AML-193 (cell line): Measurements from ENCODE around the gene KCNT2.

Experiments used
- DNase-seq, 2 experiments: peaks; one replicate each; lab custom pipeline; 2025; lab: John Stamatoyannopoulos, UW

The KCNT2 gene

DNA sequence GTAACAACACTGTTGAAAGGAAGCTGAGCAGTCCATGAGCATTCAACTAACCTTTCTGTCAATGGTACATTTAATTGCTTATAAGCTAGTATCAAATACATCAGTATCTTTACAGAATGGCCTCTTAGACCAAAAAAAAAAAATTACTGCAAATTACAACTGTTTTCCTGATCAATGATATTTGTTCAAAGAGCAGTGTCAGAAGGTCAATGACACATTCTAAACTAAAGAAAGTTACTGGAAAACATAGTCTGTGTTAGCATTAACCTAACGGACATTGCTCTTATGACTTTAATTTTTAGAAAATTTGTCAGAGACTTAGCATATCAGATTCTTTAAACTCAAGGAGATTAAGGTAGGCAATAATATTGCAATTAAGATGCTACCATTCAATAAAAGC, 162.5 kb downstream of the KCNT2 start:
- DNase-seq: no peak

DNA sequence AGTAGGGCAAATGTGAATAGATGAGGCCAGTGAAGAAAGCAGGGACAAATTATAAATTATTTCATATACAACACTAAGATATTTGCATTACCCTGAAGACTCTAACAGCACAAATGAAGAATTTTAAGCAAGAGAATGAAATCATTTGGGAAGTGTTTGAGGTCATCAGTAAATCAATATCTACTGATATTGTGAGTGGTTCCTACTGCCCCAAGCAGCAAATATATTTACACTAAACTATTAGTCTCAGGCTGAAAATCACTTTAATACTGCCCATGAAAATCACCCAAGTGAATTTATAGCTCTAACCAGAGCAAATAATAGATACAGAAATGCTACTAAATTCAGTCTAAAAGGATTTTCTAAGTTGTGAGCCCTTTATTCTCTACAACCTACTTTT, 163.6 kb downstream of the KCNT2 start:
- no peak for DNase-seq

DNA sequence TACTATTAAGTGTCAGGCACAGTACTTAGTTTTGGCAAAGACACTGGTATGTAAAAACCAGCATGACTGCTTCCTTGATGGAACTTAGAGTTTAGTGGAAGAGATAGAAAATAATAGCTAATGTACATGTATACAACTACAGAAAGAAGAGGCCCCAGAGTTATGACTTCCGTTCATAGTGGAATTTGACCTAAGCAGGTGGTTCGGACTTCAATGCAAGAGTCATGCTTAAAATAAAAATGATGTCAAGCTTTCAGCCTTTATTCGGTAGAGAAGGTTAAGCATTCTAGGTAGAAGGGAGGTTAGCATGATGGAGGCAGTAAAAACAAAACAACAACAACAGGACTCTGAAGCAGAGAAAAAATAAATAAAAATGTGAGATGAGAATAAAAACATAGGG, 165.9 kb downstream of the KCNT2 start:
- DNase-seq: no peak

DNA sequence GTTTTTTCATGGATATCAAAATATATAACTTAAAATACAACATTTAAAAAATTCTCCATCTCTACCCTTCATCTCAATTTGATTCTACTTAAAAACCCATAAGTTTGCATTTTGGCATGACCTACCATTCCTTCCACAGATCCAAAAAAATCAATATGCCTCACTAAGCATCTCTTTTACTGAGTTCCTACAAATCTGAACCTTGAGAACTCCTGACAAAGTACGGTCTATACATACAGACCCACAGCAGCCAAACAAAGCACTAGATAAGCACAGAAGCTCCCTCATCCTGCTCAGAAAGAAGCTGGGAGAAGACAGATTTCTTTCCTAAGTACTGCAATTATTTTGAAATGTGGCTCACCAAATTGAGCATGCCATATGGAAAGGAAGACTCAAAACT, 167.5 kb downstream of the KCNT2 start:
- DNase-seq: no peak

DNA sequence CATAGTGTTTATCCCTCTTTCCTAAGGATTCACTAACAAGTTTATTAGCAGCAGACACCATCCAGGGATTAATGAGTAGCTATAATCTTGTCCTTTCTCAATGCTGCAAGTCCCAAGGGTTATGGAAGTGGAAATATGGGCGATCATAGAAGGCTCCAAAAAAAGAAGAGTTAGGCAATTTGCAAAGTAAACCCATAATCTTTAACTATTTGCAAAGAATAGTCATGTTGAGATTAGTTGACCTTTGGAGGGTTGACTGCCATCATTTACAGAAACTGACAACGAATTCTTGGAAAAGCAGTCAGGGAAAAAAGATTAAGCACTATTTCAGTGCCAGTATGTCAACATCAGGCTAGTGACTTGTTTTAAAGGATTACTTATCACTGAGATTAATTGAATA, 169.9 kb downstream of the KCNT2 start:
- DNase-seq: no peak

DNA sequence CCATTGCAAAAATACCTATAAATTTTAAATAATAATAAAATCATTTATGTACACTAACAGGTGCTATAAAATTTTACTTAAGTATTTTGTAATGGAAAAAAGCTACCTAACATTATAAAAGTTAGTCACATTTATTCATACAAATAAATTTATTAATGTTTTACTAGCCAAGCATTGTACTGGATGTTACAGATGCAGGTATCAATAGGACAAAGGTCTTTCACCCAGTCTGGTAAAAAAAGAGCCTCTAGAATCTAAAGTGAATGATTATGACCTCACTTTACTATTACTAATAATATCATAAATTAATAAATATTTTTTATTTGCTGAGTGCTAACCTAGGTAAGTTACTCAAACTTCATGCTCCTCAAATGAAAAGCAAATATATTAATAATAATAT, 170.6 kb downstream of the KCNT2 start:
- DNase-seq: no peak

DNA sequence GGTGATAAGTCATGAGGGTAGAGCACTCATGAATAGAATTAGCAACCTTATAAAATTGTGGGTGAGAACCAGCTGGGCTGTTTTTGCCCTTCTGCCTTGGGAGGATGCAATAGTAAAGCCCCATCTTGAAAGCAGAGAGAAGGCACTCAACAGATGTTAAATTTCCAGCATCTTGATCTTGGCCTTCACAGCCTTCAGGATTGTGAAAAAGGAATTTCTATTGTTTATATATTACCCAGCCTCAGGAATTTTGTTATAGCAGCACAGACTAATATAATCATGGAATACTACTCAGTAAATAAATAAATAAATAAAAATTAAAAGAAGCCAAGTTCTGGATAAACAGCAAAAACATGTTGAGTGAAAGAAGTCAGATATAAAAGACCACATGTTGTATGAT, 175.2 kb downstream of the KCNT2 start:
- DNase-seq: no peak

DNA sequence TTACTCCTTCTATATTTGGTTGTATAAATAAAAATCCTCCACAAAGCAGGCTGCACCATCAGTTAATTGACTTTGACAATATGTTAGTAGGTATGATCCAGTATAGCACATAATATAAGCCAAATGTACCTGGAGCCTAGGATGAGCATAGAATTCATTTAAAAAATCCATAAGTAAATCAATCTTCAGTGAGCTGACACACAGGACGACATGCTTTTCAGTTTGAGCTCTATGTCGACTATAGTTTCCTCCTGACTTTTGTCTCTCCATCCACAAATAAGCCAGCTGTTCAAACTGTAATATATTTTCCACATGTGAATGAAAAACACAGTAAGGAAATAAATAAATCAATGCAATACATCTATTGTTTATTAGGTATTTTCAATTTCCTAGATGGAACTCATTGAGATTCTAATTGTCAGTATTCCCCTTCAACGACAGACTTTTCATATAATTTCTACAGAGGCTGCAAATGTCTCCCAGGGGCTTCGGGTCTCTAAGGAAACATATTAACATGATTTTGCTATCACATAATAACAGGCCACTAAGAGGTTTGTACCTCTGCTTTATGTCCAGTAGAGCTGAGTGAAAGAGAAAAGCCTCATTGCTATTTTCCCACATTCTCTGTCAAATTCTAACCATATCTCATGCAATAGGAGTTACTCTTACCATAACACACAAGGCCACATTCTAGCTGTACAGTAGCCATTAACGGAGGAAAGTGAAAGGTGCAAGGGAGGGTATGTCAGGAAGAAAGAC, 180.1 kb downstream of the KCNT2 start:
- no peak for DNase-seq

DNA sequence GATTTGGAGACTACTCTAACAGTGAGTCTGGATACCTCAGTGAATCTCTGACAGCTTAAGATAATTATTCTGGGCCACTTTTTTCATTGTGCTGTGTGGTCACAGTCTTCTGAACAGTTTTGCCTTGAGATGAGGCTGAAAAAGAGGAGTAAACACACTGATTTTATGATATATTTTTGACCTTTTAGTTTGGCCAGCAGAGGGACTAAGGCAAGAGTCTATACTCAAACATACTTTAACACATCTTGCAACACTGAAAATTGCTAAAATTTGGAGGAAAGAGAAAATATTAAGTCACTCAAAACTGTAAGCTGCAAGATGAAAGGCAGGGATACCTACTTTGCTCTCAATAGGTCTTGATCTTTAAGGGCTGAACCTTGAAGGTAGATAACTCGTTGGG, 182.7 kb downstream of the KCNT2 start:
- DNase-seq: no peak

DNA sequence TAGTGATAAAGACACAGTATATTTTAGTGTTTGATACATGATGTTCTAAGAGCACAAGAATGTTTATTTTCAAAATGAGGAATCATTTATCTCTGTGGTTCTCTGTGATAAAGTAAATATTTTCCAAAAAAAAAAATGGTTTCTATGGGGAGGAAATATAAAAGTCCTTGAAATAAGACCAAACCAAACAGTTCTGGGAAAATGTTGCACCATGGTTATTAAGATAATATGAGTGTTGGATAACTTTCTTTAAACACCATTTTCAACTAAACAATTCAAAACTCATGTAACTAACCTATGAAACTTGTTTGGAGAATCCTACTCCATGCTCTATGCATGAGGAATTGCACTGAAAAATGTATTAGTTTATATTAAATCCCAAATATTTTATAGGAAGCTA, 184.6 kb downstream of the KCNT2 start:
- DNase-seq: no peak

DNA sequence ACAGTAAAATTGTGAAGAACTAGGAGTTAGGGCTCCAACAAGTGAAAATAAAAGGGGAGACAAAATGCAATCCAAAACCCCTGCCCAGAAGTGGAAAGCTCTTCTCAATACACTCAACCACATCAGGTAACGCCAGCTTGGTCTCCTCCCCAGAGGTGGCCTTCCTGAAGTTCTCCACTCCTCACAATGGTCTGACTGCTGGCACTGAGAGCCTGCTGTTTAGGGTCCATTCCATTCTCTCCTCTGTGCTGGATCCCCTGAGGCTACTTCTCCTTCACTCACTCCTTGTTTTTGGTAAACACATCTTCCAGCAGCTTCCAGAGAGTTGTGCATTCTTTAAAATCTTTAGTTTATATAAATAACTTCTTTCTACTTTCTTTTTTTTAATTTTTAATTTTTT, 189.5 kb downstream of the KCNT2 start:
- no peak for DNase-seq

DNA sequence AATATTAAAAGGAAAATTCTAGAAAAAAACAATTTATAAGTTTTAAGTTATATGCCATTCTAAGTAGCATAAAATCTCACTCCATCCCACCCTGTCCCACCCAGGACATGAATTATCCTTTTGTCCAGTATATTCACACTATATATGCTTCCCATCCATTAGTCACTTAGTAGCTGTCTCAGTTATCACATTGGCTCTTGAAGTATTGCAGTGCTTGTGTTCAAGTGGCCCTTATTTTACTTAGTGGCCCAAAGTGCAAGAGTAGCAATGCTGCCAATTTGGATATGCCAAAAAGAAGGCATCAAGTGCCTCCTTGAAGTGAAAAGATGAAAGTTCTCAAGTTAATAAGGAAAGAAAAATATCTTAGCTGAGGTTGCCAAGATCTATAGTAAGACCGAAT, 192.3 kb downstream of the KCNT2 start:
- DNase-seq: no peak

DNA sequence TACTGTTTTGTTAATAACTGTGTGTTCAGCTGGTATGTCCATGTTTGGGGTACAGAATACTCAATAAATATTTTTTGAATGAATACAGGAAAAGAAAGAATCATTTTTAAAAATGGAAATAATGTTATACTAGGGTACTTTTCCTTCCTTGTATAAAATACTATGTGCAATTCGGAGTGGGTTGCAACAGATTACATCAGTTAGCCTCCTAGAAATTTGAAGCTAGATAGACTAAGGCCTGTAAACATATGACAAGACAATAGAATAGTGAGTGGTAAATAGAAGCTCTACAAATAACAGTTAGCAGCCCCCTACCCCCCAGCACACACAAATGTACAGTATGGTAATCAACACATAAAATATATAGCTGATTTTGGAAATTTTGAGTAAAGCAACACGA, 195.9 kb downstream of the KCNT2 start:
- DNase-seq: no peak

DNA sequence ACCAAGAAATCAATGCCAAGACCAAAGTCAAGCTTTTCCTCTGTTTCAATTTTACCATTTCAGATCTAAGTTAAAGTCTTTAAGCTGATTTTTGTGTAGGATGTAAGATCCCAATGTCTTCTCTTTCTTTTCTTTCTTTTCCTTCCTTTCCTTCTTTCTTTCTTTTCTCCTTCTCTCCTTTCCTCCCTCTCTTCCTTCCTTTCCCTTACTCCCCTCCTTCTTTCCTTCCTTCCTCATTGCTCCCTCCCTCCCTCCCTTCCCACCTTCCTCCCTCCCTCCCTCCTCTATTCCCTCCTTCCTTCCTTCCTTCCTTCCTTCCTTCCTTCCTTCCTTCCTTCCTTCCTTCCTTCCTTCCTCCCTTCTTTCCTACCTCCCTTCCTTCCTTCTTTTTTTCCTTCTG, 197.5 kb downstream of the KCNT2 start:
- DNase-seq: no peak

DNA sequence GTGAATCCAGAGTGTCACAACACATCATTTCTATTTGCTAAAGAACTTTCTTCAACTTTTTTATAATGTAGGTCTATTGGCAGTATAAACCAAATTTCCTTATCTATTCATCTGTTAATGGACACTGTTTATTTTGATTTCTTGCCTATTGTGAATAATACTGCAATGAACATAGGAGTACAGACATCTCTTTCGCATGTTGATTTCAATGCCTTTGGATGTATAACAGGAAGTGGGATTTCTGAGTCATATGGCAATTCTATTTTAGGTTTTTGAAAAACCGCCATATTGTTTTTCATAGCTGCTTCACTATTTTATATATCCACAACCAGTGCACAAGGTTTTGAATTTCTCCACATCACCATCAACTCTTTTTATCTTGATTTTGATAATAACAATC, 198.7 kb downstream of the KCNT2 start:
- DNase-seq: no peak

DNA sequence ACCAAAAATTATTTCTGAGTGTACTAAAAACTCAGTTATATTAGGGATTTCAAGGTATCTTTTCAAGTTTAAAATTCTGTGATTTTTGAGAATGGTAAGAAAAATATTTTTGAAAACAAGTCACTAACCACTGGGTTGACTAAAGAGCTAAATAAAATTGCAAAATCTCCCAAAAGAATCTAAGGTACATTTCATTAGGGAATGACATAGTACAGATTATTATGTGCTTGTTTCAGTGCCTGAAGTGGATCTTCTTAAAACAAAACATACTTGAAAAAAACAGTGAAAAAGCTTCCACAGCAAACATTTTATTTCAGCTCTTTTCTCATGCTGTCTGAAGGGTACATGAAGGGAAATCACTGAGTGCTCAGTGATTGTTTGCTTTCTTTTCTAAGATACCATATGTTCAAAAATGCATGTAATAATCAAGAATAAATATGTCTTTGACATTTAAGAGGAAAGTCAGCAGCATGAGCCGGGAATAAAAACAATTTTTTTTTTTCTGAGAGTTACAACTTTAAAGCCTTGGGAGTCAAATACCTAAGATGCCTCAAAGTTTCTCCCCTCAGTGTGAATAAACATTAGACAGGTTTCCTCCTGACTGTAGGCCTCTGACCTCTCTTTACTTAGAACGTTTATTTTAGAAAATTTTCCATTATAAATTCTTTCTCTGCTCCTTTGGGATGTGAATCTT, 200.7 kb downstream of the KCNT2 start:
- no peak for DNase-seq

DNA sequence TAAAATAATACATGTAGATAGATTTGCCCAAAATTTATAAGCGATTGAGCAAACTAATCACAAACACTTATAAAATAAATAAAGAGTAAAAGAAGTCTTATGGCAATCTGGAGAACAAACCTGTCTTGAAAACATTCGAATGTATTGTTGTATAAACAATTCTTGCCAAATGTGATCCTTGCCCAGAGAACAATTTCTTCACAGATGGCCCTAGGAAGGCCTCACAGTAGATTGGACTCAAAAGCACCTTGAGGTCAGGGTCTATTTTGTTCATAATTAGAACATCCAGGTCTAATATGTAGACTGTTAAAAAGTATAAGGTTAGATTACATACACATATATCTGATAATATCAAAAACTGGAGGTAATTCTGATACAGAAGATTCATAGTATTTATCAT, 202.4 kb downstream of the KCNT2 start:
- no peak for DNase-seq

DNA sequence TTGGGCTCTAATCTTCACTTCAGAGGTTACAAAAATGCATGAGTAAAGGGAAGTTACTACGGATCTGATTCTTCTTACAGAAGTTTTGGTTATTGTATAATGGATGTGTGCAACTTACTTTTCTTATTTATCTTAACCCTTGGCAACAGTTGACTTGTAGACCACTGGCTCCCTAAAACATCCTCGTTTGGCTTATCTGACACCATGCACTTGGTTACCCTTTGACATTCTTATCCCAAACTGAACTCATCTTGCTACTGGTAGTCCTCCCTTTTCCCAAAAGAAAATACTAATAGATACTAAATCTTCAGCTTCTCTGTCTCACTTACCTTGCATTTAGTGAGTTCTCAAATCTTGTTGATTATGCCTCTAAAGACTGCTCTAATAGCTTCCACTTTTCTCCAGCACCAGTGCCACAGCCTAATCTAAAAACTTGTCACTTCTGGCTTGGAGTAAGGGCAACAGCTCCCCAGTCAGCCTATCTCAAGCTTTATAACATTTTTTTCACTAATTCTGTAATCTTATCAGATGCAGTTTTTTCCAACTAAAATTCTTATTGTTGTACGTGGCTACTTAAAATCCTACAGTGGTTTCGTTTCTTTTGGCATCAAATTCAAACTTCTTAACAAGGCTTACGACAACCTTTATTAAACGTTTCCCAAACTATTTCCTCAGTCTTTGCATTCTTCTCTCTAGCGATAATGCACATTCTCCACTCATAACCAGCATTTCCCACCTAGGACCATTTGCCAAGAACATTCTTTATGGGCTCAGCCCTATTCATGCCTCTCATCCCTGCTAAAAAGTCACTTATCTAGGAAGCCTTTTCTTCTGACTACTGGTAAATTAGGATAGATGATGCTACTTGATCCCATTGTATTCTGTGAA, 204.2 kb downstream of the KCNT2 start:
- DNase-seq: no peak

DNA sequence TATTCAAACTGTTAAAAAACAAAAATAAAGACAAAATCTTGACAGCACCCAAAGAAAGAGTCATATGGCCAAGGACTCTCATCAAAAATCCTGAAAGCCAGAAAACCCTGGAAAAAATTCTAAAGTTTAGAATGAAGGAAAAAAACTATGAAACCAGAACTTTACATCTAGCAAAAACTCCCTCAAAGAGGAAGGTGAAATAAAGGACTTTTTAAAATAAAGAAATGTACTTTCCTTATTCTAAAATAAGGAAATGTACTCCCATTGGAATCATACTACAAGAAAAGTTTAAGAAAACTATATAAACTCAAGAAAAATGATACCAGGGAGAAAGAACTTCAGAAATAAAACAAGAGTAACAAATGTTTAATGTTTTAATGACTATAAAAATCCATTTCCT, 206.3 kb downstream of the KCNT2 start:
- no peak for DNase-seq

DNA sequence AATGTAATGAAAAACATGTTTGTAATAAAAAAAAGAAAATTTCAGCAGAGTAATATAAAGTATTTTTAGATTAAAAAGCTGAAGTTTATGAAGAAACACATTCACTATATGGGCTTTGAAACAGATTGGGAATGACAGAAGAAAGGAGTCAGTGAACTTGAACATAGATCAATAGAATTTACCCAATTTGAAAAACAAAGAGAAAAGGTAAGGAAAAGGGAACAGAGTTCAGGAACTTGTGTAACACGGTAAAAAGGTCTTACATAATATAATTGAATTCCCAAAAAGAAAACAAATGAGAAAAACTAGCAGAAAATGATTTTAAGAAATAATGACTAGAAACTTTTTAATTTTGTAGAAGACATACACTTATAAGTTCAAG, 206.8 kb downstream of the KCNT2 start:
- no peak for DNase-seq

DNA sequence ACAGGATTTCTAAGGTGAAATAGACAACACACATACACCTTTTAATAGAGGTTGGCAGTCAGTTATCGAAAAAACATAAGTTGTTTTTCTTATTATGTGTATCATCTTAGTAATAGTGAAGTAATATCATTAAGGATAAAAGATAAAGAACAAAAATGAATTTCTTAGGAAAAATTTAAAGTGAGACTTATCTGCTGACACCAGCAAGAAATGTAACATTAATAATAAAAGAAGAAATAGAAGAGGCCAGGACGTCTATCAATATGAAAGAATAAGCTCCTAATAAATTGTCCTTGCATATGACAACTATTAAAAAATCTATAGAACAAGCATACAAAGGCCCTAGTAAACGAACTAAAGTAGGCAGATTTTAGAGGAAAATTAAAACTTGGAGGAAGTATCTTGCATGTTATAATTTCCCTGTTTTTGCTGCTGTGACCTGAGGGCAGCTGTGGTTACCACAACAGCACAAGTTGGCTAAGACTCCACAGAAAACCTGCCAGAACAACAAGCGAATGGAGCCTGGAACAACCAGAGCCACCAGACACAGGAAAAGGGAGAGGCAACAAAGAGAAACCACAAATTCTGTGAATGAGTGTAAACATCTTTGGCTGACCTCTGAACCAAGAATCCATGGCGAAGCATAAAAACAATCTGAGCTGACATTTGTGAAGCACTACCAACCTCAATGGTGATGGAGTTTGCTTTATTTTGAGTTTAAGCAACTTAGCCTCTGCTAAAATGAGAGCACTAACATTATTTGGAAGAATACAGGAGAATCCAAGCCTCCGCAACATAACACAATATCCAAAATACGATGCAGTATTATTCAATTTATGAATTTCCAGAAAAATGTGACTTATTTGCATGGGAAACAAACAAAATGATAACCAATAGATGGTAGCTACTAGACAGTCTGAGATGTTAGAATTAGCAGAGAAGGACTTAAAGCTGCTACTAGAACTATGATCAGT, 207.5 kb downstream of the KCNT2 start:
- peak; percentile 36 to 46 for DNase-seq

DNA sequence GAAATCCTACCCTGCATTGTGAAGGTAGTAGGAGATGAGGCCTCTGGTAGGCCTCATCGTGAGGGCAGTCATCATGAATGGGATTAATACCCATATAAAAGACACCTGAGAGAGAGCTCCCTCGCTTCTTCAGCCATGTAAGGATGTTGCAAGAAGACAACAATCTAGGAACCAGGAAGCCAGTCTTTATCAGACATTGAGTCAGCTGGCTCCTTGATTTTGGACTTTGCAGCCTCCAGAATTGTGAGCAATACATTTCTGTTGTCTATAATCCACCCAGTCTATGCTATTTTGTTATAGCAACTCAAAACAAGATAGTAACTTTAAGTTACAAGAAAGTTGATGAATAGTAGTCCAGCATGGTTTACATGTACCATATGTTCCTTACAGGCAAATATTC, 208.5 kb downstream of the KCNT2 start:
- DNase-seq: no peak
